ENCODE measurements around the gene ZSWIM2. TPM values are rescaled to one million over a fixed set of nuclear protein-coding genes. Genes with fewer than 3 reads are reported as not detected.

The ZSWIM2 gene
- total RNA-seq, 1 donor = not detected

DNA sequence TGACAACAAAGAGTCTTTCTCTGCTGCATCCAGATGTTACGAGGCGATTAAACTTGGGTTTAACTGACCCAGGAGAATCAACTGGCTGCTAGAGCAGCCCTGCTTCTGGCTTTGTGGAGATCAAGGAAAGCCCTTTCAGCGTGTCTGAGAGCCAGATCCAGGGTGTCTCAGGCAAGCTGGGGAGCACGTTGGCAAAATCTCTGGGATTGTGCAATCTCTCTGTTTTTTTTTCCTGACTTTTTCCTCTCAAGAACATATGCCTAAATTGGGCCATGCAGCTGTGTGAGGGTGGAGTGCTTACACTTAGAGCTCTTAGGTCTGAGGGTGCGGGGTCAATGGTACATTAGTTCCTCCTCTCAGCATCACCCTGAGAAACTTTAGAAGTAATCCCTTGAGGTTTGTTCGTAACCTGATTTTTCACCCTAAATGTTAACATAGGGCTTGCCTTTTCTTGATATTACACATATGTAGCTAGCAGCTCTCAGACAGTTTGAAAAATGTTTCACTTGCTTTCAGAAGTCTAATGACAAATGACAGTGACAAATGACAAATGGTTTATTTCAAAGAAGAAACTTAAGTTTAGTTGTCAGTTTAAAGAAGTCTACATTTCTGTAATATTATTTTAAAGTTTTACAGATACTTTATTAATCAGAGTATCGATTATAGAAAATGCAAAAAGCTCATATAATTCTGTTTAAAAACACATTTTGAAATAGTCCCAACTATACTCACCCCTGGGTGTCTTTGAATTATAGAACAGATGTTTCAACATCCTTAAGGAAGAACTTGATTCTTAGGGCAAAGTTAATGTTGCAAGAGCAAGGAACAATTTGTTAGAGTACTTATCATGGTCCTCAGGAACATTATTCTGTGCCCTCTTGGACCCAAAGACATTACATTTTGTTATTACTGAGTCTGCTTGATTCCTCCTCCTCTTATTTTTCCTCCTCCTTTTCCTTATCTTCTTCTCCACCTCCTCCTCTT lies 38.4 kb upstream of the ZSWIM2 start:
- Histone ChIP-seq H4K20me1 (ENCODE audit: insufficient read depth, low read length) (no peaks in the 10 kb centered on the region), H2AFZ (ENCODE audit: low read length) (peak overlapping the region; percentile 64)

GRCh38 chr2:186884587-186884986 lies 35.6 kb upstream of the ZSWIM2 start:
- H3K9me3 ChIP-seq (ENCODE audit: low read depth, low read length) = peaks cover 4% of the 10 kb centered on the region
- H3K4me3 ChIP-seq (ENCODE audit: insufficient read depth, low read length) = no peak overlapping the region
- no peaks in the 10 kb centered on the region for H3K27me3 ChIP-seq (ENCODE audit: insufficient read depth, low read length)
- H3K27ac ChIP-seq (ENCODE audit: low read depth, low read length) = no peak overlapping the region
- DNase-seq (ENCODE audit: insufficient read length, low spot score, missing footprints) = no peak
- H3K36me3 ChIP-seq (ENCODE audit: insufficient read depth, low read length) = no peaks in the 10 kb centered on the region
- H3K79me2 ChIP-seq (ENCODE audit: insufficient read depth, low read length) = no peaks in the 10 kb centered on the region
- no peaks in the 10 kb centered on the region for H4K20me1 ChIP-seq (ENCODE audit: insufficient read depth, low read length)
- H3K4me1 ChIP-seq (ENCODE audit: insufficient read depth, low read length) = no peaks in the 10 kb centered on the region
- H2AFZ ChIP-seq (ENCODE audit: low read length) = no peak overlapping the region
- H3K4me2 ChIP-seq (ENCODE audit: insufficient read depth, low read length) = no peak overlapping the region
- TF ChIP-seq, protein P1, sequence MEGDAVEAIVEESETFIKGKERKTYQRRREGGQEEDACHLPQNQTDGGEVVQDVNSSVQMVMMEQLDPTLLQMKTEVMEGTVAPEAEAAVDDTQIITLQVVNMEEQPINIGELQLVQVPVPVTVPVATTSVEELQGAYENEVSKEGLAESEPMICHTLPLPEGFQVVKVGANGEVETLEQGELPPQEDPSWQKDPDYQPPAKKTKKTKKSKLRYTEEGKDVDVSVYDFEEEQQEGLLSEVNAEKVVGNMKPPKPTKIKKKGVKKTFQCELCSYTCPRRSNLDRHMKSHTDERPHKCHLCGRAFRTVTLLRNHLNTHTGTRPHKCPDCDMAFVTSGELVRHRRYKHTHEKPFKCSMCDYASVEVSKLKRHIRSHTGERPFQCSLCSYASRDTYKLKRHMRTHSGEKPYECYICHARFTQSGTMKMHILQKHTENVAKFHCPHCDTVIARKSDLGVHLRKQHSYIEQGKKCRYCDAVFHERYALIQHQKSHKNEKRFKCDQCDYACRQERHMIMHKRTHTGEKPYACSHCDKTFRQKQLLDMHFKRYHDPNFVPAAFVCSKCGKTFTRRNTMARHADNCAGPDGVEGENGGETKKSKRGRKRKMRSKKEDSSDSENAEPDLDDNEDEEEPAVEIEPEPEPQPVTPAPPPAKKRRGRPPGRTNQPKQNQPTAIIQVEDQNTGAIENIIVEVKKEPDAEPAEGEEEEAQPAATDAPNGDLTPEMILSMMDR (IDR thresholded peaks at IDR 0.05; ENCODE audit: extremely low read depth, low read depth, low read length) = no peak

More for the DNA sequence above, 38.4 kb upstream of the ZSWIM2 start:
- H3K27ac ChIP-seq (ENCODE audit: low read depth, low read length) = no peak overlapping the region
- peaks cover 4% of the 10 kb centered on the region for H3K4me1 ChIP-seq (ENCODE audit: insufficient read depth, low read length)
- TF ChIP-seq, protein P1 (IDR thresholded peaks at IDR 0.05; ENCODE audit: extremely low read depth, low read depth, low read length) = no peak
- no peaks in the 10 kb centered on the region for H3K27me3 ChIP-seq (ENCODE audit: insufficient read depth, low read length)
- no peaks in the 10 kb centered on the region for H3K79me2 ChIP-seq (ENCODE audit: insufficient read depth, low read length)
- no peaks in the 10 kb centered on the region for H3K9me3 ChIP-seq (ENCODE audit: low read depth, low read length)
- no peak for DNase-seq (ENCODE audit: insufficient read length, low spot score, missing footprints)
- no peak overlapping the region for H3K4me3 ChIP-seq (ENCODE audit: insufficient read depth, low read length)
- H3K36me3 ChIP-seq (ENCODE audit: insufficient read depth, low read length) = no peaks in the 10 kb centered on the region
- H3K4me2 ChIP-seq (ENCODE audit: insufficient read depth, low read length) = peak overlapping the region; percentile 4

DNA sequence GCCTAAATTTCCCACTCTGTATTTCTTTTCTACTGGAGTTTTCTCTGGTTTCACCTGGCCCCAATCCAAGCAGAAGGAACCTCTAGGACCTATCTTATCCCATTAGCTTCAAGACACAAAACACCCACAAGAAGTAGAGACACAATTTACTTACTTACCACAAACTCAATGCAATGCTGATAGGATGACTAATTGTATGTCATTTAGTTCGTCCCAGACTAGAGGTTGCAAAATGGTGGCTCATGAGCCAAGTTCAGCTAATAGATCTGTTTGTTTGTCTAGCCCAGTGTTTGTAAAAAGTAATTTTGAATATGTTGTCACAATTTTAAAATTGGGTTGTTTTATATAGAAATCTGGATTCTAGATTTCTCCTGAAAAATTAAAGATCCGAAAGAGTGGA lies 34.7 kb upstream of the ZSWIM2 start:
- Histone ChIP-seq H3K4me3 (ENCODE audit: insufficient read depth, low read length) (no peak overlapping the region), H3K4me2 (ENCODE audit: insufficient read depth, low read length) (no peak overlapping the region), H3K4me1 (ENCODE audit: insufficient read depth, low read length) (no peaks in the 10 kb centered on the region), H4K20me1 (ENCODE audit: insufficient read depth, low read length) (no peaks in the 10 kb centered on the region), H3K79me2 (ENCODE audit: insufficient read depth, low read length) (no peaks in the 10 kb centered on the region), H3K27ac (ENCODE audit: low read depth, low read length) (no peak overlapping the region), H3K9me3 (ENCODE audit: low read depth, low read length) (peaks cover 4% of the 10 kb centered on the region), H3K27me3 (ENCODE audit: insufficient read depth, low read length) (no peaks in the 10 kb centered on the region), H2AFZ (ENCODE audit: low read length) (no peak overlapping the region), H3K36me3 (ENCODE audit: insufficient read depth, low read length) (no peaks in the 10 kb centered on the region)
- no peak for DNase-seq (ENCODE audit: insufficient read length, low spot score, missing footprints)
- TF ChIP-seq, protein P1 (IDR thresholded peaks at IDR 0.05; ENCODE audit: extremely low read depth, low read depth, low read length) = no peak

DNA sequence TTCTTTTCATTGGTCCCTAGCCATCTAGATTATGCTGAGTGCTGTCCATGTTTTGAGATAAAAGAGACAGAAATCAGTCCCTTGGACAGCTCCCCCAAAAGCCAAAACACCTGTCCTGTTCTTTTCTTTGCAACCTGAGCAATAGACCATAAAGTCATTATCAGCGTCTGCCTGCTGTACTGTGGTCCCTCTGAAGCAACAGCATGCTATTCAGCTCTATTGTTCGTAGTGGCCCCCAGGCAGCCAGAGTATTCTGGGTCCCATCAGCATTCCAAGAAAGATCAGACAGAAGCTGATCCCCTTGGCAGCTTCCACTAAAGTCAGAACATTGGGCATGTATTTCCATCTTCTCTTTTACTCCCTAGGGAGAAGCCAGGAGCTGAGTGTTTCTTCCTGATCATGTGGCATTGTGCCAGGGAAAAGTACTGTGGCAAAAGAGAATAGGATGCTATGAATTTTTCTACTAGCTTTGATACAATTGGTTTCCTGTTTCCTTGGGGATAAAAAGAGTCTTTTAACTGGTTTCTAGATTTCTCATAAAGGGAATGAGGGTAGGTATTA lies 33.6 kb upstream of the ZSWIM2 start:
- H4K20me1 ChIP-seq (ENCODE audit: insufficient read depth, low read length) = no peaks in the 10 kb centered on the region
- no peak overlapping the region for H3K4me3 ChIP-seq (ENCODE audit: insufficient read depth, low read length)

More for the DNA sequence above, 33.6 kb upstream of the ZSWIM2 start:
- H3K4me2 ChIP-seq (ENCODE audit: insufficient read depth, low read length) = no peak overlapping the region
- no peaks in the 10 kb centered on the region for H3K4me1 ChIP-seq (ENCODE audit: insufficient read depth, low read length)
- H3K79me2 ChIP-seq (ENCODE audit: insufficient read depth, low read length) = no peaks in the 10 kb centered on the region
- no peak overlapping the region for H2AFZ ChIP-seq (ENCODE audit: low read length)
- TF ChIP-seq, protein P1 (IDR thresholded peaks at IDR 0.05; ENCODE audit: extremely low read depth, low read depth, low read length) = no peak
- no peak overlapping the region for H3K27ac ChIP-seq (ENCODE audit: low read depth, low read length)
- H3K27me3 ChIP-seq (ENCODE audit: insufficient read depth, low read length) = no peaks in the 10 kb centered on the region
- DNase-seq (ENCODE audit: insufficient read length, low spot score, missing footprints) = no peak
- peaks cover 4% of the 10 kb centered on the region for H3K9me3 ChIP-seq (ENCODE audit: low read depth, low read length)
- H3K36me3 ChIP-seq (ENCODE audit: insufficient read depth, low read length) = no peaks in the 10 kb centered on the region

Measured in osteoblast (primary cell).